Natural killer cell (primary cell): ENCODE results near the gene FXN. TPM values are rescaled to one million over a fixed set of nuclear protein-coding genes. Genes with fewer than 3 reads are reported as not detected.

ENCODE experiments used
- ATAC-seq, 3 donors: fragments of 150-1000 bp in 2 of 3; fragments of 200-7000 bp in 1 of 3; cut with Tn5 transposase; 1 replicate in 1 of 3; 2 replicates in 2 of 3; pipeline ENCODE4 v1.10.0; 2021; ENCODE audit warnings: mild to moderate bottlenecking in 2 of 3, moderate library complexity in 2 of 3
- DNase-seq, 2 donors: peaks; one replicate each; pipeline versions ENCODE4 v3.0.0 to v3.0.0-alpha.2; 2013 to 2021; ENCODE audit warnings: mixed read lengths in 1 of 2
- H3K27ac ChIP-seq: one replicate; pipeline ENCODE4 v1.5.1; 2013; ENCODE audit warnings: mild to moderate bottlenecking, low read length
- H3K27me3 ChIP-seq: one replicate; pipeline ENCODE4 v1.6.1; 2013; ENCODE audit warnings: low read length; ENCODE audit not compliant: control insufficient read depth, insufficient read depth
- H3K36me3 ChIP-seq: one replicate; pipeline ENCODE4 v1.6.1; 2013; ENCODE audit warnings: low read length; ENCODE audit not compliant: control insufficient read depth, insufficient read depth
- H3K4me1 ChIP-seq: one replicate; pipeline ENCODE4 v1.6.1; 2013; ENCODE audit warnings: low read length; ENCODE audit not compliant: control insufficient read depth, insufficient read depth
- H3K4me3 ChIP-seq: one replicate; pipeline ENCODE4 v1.5.1; 2013; ENCODE audit warnings: low read length
- H3K9me3 ChIP-seq: one replicate; pipeline ENCODE4 v1.6.1; 2013; ENCODE audit warnings: low read length; ENCODE audit not compliant: control insufficient read depth, insufficient read depth
- H3K27ac Mint-ChIP-seq, 2 donors: one replicate each; pipeline ENCODE4 v1.8.0; 2022; ENCODE audit warnings: mild to moderate bottlenecking in 2 of 2, mixed read lengths in 2 of 2, moderate library complexity in 1 of 2
- H3K27me3 Mint-ChIP-seq, 2 donors: one replicate each; pipeline ENCODE4 v1.8.0; 2022; ENCODE audit warnings: low read depth in 2 of 2, mixed read lengths in 2 of 2
- H3K36me3 Mint-ChIP-seq: one replicate; pipeline ENCODE4 v1.8.0; 2022; ENCODE audit warnings: mixed read lengths
- H3K4me1 Mint-ChIP-seq, 2 donors: one replicate each; pipeline ENCODE4 v1.8.0; 2022; ENCODE audit warnings: mixed read lengths in 2 of 2
- H3K4me3 Mint-ChIP-seq: one replicate; pipeline ENCODE4 v1.8.0; 2022; ENCODE audit warnings: mild to moderate bottlenecking, moderate library complexity, mixed read lengths
- H3K9me3 Mint-ChIP-seq, 2 donors: one replicate each; pipeline ENCODE4 v1.8.0; 2022; ENCODE audit warnings: mixed read lengths in 2 of 2
- whole genome bisulfite sequencing: methylation state at CpG from one replicate; pipeline ENCODE4 v1.1.7; 2013; ENCODE audit warnings: missing lambda C conversion rate; ENCODE audit not compliant: insufficient coverage; 5-methylcytosine and 5-hydroxymethylcytosine counted together
- intact Hi-C: fragments of 100-400 bp; cut with micrococcal nuclease; formaldehyde crosslinking; loops from one replicate; pipeline ENCODE4 v1.14.2; 2022
- total RNA-seq, 4 donors: library from RNA; stranded (reverse); fragments of 120-200 nt in 1 of 4; gene quantifications; one replicate each; pipeline versions ENCODE4 v1.2.3 to v1.2.4, GENCODE V29; 2013 to 2022
- TF ChIP-seq, protein P1 (sequence below): fragments of 200-600 bp; IDR thresholded peaks from one replicate; pipeline ENCODE4 v1.8.0; 2022; ENCODE audit warnings: antibody characterized with exemption

Gene FXN
- total RNA-seq, 3 donors from 2014 or later (not counting 1 experiment from before 2014, with no cell fraction given) = 11.5 to 19.4 (median 18.9) TPM

DNA sequence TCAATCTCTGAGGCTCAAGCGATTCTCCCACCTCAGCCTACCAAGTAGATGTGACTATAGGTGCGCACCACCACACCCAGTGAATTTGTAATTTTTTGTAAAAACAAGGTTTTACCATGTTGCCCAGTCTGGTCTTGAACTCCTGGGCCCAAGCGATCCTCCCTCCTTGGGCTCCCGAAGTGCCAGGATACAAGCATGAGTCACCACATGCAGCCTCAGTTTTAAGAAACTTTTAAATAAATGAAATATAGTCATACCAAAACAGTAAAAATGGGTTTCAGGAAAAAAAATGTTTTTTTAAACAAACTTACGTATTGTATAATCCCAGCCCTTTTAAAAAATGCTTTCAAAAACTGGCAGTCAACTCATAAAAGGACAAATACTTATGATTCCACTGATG, 26.6 kb downstream of the FXN start:
- no peaks in the 10 kb centered on the region for H3K27me3 ChIP-seq
- peaks cover 16% of the 10 kb centered on the region for H3K36me3 ChIP-seq
- H3K9me3 ChIP-seq = no peaks in the 10 kb centered on the region
- Mint-ChIP-seq H3K4me1 (peaks cover 25 to 28% of the 10 kb centered on the region in 2 donors), H3K4me3 (no peak overlapping the region), H3K9me3 (no peaks in the 10 kb centered on the region), H3K27ac (peak overlapping the region in 1 of 2 donors; percentile 45), H3K36me3 (no peaks in the 10 kb centered on the region), H3K27me3 (no peaks in the 10 kb centered on the region)
- 98% methylated on average over 5 of the region's 5 CpGs for WGBS
- no peak overlapping the region for H3K4me3 ChIP-seq
- ATAC-seq (no peak), DNase-seq (no peak)
- intact Hi-C loops = no loop called here
- TF ChIP-seq, protein P1, sequence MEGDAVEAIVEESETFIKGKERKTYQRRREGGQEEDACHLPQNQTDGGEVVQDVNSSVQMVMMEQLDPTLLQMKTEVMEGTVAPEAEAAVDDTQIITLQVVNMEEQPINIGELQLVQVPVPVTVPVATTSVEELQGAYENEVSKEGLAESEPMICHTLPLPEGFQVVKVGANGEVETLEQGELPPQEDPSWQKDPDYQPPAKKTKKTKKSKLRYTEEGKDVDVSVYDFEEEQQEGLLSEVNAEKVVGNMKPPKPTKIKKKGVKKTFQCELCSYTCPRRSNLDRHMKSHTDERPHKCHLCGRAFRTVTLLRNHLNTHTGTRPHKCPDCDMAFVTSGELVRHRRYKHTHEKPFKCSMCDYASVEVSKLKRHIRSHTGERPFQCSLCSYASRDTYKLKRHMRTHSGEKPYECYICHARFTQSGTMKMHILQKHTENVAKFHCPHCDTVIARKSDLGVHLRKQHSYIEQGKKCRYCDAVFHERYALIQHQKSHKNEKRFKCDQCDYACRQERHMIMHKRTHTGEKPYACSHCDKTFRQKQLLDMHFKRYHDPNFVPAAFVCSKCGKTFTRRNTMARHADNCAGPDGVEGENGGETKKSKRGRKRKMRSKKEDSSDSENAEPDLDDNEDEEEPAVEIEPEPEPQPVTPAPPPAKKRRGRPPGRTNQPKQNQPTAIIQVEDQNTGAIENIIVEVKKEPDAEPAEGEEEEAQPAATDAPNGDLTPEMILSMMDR = no peak
- no peak overlapping the region for H3K27ac ChIP-seq
- H3K4me1 ChIP-seq = peaks cover 7% of the 10 kb centered on the region

DNA sequence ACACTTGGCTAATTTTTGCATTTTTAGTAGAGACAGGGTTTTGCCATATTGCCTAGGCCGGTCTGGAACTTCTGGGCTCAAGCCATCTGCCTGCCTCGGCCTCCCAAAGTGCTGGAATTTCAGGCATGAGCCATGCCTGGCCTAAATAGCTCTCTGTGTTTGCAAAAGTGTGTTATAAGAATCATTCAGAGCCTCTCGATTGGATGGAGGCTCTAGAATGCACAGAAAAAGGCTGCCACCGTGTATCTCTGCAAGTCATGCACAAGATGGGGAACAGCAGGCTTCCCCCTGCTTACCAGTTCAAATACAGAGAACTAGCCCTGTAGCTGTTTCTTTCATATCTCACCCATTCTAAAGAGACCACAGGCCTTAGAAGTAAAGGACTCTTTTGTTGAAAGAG, 28.3 kb downstream of the FXN start:
- ATAC-seq = no peak
- DNase-seq = no peak
- no peak overlapping the region for H3K4me3 ChIP-seq
- H3K27ac ChIP-seq = no peak overlapping the region
- H3K4me1 ChIP-seq = peaks cover 7% of the 10 kb centered on the region
- TF ChIP-seq, protein P1 = no peak
- no peaks in the 10 kb centered on the region for H3K9me3 ChIP-seq
- H3K4me1 Mint-ChIP-seq = peaks cover 24 to 25% of the 10 kb centered on the region in 2 donors
- WGBS = 91% methylated on average over 4 of the region's 4 CpGs
- H3K27me3 ChIP-seq = no peaks in the 10 kb centered on the region
- H3K4me3 Mint-ChIP-seq = no peak overlapping the region
- H3K27ac Mint-ChIP-seq = no peak overlapping the region
- peaks cover 21% of the 10 kb centered on the region for H3K36me3 ChIP-seq
- no peaks in the 10 kb centered on the region for H3K9me3 Mint-ChIP-seq
- no peaks in the 10 kb centered on the region for H3K36me3 Mint-ChIP-seq
- H3K27me3 Mint-ChIP-seq = no peaks in the 10 kb centered on the region
- intact Hi-C loops = no loop called here

DNA sequence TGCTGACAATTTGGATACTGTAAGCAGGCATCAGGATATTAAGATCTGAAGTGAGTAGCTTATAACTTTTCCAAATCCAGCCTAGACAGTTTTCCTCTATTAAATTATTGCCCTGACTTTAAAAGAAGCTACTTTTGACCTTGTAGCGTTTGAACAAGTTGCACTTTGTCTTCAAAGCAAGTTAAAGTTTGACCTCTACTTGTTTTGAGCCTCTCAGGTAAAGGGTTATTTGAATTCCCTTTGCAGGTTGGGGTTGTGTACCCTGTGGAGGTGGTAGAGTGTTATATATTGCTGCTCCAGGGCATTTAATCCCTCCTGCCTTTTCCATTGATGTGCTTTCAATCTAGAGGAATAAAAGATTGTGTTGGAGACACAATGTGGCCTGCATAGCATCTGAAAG, 30.1 kb downstream of the FXN start:
- TF ChIP-seq, protein P1 = no peak
- 94% methylated on average over 1 of the region's 1 CpG for WGBS
- Histone ChIP-seq H3K4me1 (peaks cover 6% of the 10 kb centered on the region), H3K36me3 (peaks cover 28% of the 10 kb centered on the region), H3K4me3 (no peak overlapping the region), H3K27me3 (no peaks in the 10 kb centered on the region), H3K9me3 (no peaks in the 10 kb centered on the region), H3K27ac (no peak overlapping the region)
- H3K4me3 Mint-ChIP-seq = no peak overlapping the region
- no peak for DNase-seq
- ATAC-seq = no peak
- peaks cover 11 to 13% of the 10 kb centered on the region in 2 donors for H3K4me1 Mint-ChIP-seq
- no peaks in the 10 kb centered on the region for H3K9me3 Mint-ChIP-seq
- no peak overlapping the region for H3K27ac Mint-ChIP-seq
- no peaks in the 10 kb centered on the region for H3K36me3 Mint-ChIP-seq
- no peaks in the 10 kb centered on the region for H3K27me3 Mint-ChIP-seq
- intact Hi-C loops = no loop called here

DNA sequence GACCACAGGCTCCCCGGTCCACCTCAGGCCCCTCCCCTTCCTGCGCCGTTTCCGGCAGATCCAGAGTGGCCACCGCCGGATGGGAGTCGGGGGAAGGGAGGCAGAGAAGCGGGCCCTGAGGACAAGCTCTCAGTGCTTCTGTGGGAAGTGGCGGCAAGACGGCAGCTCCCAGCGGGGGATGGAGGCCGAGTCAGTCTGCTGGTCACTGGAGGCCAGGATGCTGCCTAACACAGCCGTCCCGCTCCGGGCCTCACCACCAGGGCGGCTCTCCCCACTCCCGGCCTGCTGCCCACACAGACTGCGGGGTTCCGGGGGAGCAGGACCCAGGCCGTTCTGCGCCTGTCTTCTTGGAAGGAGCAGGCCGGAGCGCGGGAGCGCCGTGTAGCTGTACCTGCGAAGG, 31.4 kb downstream of the FXN start:
- H3K27me3 ChIP-seq = no peaks in the 10 kb centered on the region
- Mint-ChIP-seq H3K4me3 (no peak overlapping the region), H3K27me3 (no peaks in the 10 kb centered on the region), H3K27ac (no peak overlapping the region), H3K9me3 (no peaks in the 10 kb centered on the region), H3K4me1 (no peaks in the 10 kb centered on the region), H3K36me3 (no peaks in the 10 kb centered on the region)
- 97% methylated on average over 27 of the region's 27 CpGs for WGBS
- no peak overlapping the region for H3K4me3 ChIP-seq
- H3K9me3 ChIP-seq = no peaks in the 10 kb centered on the region
- ATAC-seq (no peak), DNase-seq (no peak)
- intact Hi-C loops = no loop called here
- TF ChIP-seq, protein P1 = no peak
- no peaks in the 10 kb centered on the region for H3K4me1 ChIP-seq
- peaks cover 28% of the 10 kb centered on the region for H3K36me3 ChIP-seq
- H3K27ac ChIP-seq = no peak overlapping the region
